NCI-H2171 (cell line): ENCODE measurements around the gene WNK1.
A peak's percentile ranks its signal among the peaks of the same experiment; 100 is the strongest.
"Not testable (repeated sequence)": the region's sequence is repeated elsewhere in the genome, so short reads cannot be mapped to it uniquely, and the experiment has no call there.

Experiments used
- DNase-seq: peaks from one replicate; lab custom pipeline; 2025; lab: John Stamatoyannopoulos, UW

WNK1 gene

GRCh38 chr12:817941-818600 lies 65.7 kb downstream of the WNK1 start:
- no peak for DNase-seq

GRCh38 chr12:818733-819132 lies 66.4 kb downstream of the WNK1 start:
- no peak for DNase-seq

GRCh38 chr12:820336-820735 lies 68.0 kb downstream of the WNK1 start:
- DNase-seq, result no peak

DNA sequence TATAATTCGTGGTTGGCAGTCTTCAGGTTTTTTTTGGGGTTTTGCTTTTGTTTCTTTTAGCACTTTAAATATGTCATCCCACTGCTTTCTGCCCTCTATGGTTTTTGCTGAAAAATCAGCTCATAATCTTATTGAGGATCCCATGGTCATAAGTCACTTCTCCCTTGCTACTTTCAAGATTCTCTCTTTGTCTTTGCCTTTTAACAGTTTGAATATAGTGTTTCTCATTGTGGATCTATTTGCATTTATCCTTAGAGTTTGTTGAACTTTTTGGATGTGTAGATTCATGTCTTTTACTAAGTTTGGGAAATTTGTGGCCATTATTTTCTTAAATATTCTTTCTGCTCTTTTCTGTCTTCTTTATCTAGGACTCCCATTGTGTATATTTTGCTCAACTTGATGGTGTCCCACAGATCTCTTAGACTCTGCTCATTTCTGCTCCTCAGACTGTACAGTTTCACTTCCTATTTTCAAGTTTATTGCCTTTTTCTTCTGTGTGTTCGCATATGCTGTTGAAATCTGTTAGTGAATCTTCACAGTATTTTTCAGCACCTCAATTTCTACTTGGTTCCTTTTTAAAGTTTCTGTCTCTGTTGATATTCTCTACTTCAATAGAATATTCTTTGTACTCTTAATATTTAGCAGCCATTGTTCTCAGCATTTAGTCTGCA lies 70.8 kb downstream of the WNK1 start:
- DNase-seq, result no peak

DNA sequence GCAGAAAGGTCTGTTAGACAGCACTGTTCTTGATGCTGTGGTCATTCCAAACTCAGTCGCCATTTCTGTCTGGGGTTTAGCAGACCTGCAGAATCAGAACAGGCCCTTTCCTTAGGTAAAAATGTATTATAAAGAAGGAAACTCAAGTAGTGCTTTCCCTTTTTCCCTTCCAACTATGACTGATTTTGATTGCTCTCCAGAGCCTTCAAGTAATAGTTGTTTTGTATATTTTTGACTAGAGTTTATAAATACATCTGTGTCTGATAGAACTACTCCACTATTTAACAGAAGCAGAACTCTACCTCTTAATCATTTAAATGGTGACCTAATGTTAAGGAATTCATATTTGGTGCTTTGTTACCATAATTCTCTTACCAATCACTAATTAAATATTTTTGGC lies 74.0 kb downstream of the WNK1 start:
- no peak for DNase-seq

DNA sequence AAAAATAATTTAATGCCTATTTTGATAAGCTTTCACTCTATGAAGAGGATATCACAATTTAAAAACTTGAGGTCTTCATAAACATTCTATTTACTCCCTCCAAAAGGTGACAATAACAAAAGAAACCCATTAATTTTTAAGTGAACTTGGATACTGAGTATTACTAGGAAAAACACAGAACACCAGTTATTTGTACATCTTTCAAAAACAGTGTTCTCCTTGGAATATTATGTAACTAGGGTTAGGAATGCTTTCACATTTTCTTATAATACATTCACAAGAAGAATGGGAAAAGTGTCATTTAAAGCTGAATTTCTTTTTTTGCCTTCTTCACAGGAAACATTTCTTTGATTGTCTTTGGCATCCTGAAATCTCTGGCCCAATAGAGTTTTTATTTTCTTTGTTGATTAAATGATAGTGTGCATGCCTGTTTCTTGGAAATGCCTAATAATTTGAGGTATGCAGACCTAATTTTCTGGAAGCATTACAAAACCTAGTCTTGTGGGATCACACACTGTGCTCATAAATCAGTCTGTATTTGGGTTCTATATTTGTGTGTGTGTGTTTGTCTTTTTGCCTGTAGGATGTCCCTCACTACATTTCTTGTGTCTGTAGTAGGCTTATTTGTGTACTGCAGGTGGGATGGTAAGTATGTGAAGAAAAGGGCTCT lies 76.5 kb downstream of the WNK1 start:
- DNase-seq, result no peak

GRCh38 chr12:830111-830867 lies 77.9 kb downstream of the WNK1 start:
- no peak for DNase-seq

DNA sequence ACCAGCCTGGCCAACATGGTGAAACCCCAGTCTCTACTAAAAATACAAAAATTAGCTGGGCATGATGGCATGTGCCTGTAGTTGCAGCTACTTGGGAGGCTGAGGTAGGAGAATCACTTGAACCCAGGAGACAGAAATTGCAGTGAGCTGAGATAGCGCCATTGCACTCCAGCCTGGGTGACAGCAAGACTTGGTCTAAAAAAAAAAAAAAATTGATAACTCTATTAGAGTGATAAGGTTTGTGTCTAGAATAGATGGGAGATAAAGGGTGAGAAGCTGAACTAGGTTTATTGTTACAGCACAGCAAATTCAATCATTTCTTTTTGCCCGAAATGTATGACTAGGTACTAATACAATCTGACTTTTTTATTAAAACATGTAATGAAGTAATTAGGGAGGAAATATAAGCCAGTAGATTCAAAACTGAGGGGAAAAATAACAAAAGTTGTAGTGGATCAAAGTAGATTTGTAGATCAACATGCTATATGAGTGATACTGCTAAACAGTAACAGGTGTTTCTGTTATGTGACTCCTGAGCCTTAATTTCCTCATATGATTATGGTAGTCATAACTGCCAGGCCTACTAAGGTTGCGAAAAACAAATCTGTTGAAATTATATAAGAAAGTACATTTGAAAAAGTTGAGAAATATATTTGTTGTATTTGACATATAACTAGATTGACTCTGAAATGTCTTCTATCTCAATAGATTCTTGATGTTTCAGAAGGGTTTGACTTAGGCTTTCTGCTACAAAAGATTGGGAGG lies 83.6 kb downstream of the WNK1 start:
- peak; percentile 22 for DNase-seq

GRCh38 chr12:836952-837351 lies 84.6 kb downstream of the WNK1 start:
- no peak for DNase-seq

DNA sequence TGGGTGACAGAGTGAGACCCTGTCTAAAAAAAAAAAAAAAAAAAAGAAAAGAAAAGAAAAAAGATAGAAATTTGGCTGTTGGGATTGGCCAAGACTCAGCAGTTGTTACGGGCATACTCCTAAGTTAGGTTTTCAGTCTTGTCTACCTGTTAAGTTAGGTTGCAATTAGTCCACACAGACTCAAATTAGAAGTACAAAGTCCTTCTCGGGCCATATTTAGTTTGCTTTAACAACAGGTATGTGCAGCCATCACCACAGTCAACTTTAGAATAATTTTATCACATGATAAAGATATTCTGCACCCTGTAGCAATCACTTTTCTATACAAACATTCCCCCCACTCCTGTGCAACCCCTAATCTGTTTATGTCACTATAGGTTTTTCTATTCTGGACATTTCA lies 85.2 kb downstream of the WNK1 start:
- no peak for DNase-seq

DNA sequence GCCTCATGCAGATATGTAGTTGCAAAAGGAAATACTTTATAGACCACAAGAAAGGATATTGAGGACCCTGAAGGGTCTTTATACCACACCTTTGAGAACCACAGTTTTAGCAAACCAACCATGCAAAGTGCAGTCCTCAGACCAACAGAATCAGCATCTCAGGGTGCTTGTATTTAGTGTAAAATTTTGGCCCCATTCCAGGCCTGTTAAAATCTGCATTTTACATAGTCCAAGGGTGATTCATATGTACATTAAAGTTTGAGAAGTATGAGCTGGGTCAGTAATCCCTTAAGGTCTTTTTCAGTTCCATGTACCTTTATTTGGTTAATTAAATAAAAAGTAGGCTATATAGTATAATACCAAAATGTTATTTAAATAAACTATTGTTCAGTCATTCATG lies 91.2 kb downstream of the WNK1 start:
- DNase-seq, result no peak

DNA sequence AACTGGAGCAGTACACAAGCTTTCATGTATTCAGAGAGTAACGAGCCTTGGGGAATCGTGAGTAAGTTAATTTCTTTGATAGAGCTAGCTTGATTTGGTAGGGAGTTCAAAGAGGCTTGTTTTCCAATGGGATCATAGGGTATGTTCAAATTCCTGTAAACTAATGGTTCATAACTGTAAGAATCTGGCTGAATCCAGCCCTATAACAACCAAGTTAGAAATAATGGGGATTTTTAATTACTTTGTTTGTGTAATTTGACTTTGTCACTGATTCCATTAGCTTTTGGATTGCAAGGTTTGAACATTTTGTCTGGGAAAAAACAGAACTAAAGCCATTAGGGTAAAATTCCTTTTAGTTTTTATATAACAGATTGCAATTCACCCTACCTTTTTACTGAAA lies 94.0 kb downstream of the WNK1 start:
- no peak for DNase-seq

DNA sequence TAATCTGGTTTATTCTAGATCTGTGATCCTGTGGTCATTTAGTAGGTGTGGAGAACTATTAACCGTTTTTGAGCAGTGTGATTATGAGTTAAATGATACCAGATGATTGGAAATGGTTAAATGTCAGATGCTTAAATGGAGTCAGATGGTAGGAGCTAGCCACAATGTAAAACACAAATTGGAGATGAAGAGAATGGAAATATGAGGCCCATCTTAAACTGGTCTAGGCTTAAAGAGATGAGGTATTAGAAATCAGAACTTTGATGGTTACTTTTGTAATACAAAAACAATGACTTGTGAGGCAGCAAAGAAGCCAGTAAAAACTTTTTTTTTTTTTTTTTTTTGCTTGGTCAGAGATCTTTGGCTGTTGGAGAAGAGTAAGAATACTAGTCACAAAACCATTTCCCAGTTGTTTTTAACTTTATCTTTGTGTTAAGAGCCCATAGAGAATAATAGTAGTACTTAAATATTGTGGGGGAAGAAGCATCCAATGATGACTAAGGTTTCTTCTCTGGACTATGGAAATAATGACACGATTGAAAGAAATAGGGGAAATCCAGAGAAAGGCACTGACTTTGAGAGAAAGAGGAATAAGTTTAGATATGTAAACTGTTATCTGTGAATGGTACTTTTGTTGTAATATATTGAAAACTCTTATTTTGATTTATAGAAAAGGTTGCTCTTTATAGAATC lies 95.9 kb downstream of the WNK1 start:
- no peak for DNase-seq

DNA sequence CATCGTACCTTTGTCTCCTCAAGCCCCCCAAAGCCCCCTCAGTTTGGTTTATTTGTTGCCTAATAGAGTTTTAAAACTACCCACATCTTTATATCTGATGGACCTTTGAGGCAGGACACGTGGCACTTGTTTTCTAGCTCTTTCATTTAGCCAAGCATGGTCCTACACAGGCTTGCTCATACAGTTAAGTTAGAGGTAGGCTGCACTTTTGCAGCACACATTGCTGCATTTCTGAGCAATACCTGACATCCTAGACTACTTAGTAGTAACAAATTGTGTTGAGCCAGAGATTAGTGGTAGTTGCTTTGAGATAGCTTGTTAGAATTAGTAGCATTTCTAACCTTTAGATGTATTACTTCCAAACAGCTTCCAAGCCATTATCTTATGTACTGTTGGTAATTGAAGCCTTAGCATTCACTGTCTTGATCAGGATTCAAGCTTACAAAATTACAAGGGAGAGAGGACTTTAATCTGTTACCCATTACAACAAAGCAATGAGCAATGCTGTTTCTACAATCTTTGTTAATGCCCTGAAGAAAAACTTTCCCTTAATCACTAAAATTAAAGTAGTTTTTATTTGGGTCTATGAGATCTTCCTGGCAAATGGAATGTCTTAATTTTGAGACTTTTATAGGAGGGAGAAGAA lies 96.6 kb downstream of the WNK1 start:
- DNase-seq, result no peak

DNA sequence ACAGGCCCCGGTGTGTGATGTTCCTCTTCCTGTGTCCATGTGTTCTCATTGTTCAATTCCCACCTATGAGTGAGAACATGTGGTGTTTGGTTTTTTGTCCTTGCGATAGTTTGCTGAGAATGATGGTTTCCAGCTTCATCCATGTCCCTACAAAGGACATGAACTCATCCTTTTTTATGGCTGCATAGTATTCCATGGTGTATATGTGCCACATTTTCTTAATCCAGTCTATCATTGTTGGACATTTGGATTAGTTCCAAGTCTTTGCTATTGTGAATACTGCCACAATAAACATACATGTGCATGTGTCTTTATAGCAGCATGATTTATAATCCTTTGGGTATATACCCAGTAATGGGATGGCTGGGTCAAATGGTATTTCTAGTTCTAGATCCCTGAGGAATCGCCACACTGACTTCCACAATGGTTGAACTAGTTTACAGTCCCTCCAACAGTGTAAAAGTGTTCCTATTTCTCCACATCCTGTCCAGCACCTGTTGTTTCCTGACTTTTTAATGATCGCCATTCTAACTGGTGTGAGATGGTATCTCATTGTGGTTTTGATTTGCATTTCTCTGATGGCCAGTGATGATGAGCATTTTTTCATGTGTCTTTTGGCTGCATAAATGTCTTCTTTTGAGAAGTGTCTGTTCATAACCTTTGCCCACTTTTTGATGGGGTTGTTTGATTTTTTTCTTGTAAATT lies 97.5 kb downstream of the WNK1 start:
- DNase-seq, result not testable (repeated sequence)

DNA sequence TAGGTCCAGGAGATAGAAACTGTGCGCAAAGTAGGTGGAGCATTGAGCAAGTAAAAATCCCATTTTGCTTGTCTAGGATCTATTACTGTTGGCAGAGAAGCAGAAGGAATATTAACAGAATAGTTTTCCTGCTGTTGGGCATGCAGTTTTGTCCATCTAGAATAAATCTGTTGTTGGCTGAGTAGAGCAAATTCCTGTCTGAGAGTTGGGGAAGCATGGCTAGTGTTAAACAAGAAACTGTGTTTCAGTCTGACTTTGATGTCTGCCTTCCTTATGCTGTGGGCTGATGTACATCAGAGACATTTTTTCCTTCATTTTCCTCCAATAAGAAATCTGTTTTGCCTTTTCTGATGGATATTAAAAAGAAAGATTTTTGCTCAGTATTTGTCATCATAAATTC lies 99.0 kb downstream of the WNK1 start:
- no peak for DNase-seq

- DNase-seq, result no peak
Measured at GRCh38 chr12:851913-852312, 99.5 kb downstream of the WNK1 start.

- DNase-seq, result no peak
Measured at GRCh38 chr12:852864-853263, 100.5 kb downstream of the WNK1 start.

GRCh38 chr12:857611-858010 lies 105.2 kb downstream of the WNK1 start:
- no peak for DNase-seq

DNA sequence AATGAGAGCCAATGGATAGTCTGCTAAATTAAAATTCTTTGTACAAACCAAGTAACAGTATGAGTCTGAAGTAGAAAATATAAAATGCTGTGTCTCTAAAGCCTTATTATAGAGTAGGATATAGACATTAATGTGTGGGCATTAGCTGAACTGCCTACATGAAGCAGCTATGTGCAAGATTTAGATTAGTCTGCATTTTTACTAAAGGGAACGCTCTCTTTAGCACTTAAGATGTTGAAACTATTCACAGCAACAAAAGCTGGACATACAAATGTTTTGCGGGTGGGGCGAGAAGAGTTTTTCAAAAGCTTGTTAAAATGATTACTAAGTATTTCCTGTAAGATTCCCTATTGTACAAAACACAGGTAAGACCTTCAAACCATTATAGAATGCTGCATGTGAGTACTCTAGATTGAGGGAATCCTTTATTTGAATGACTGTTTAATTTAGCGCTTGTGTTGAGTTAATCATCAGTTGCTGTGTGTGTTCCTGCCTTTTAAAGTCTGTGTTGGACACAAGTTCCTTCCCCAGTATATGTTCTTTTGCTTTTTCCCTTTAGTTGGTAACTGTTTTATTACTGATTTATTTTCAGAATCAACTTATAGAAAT lies 110.0 kb downstream of the WNK1 start:
- no peak for DNase-seq
